GM12878 (cell line): ENCODE data around the gene PPP1R37. TPM values are rescaled to one million over a fixed set of nuclear protein-coding genes. Genes with fewer than 3 reads are reported as not detected.
A peak's percentile ranks its signal among the peaks of the same experiment; 100 is the strongest.

Experiments used
- CBX3 ChIP-seq: fragments of 200-600 bp; sonication (generic); IDR thresholded peaks from 2 replicates; pipeline ENCODE4 v1.6.1; 2016; ENCODE audit warnings: low read depth, borderline replicate concordance
- CREM ChIP-seq: IDR thresholded peaks from 2 replicates; pipeline ENCODE4 v1.6.1; 2014; ENCODE audit warnings: antibody characterized with exemption, low read depth
- CTCF ChIP-seq, 3 experiments: IDR thresholded peaks in 2 of 3; conservative IDR thresholded peaks in 1 of 3; 2 replicates each; pipeline ENCODE4 v1.5.1; 2011; ENCODE audit warnings: low read depth in 3 of 3, low read length in 3 of 3, mild to moderate bottlenecking in 3 of 3, control low read depth in 2 of 3, moderate library complexity in 2 of 3, inconsistent platforms in 1 of 3, mixed read lengths in 1 of 3; ENCODE audit not compliant: control insufficient read depth in 2 of 3, insufficient read depth in 1 of 3; ENCODE audit errors: extremely low read depth in 1 of 3
- ELK1 ChIP-seq: IDR thresholded peaks from 2 replicates; pipeline ENCODE4 v1.6.1; 2012; ENCODE audit warnings: low read depth, low read length, improper control_type of control experiment
- NFYA ChIP-seq: IDR thresholded peaks from 2 replicates; pipeline ENCODE4 v1.6.1; 2011; ENCODE audit warnings: low read depth, mild to moderate bottlenecking, low read length, improper control_type of control experiment, borderline replicate concordance
- NR2C1 ChIP-seq: fragments of 450-650 bp; IDR thresholded peaks from 2 replicates; pipeline ENCODE4 v1.6.1; 2017; ENCODE audit warnings: antibody characterized with exemption, mild to moderate bottlenecking, moderate library complexity
- PAX5 ChIP-seq: IDR thresholded peaks from 2 replicates; pipeline ENCODE4 v1.6.1; 2011; ENCODE audit warnings: low read depth, low read length, borderline replicate concordance
- PBX3 ChIP-seq: IDR thresholded peaks from 2 replicates; pipeline ENCODE4 v1.6.1; 2011; ENCODE audit warnings: mild to moderate bottlenecking, low read depth, low read length, moderate library complexity; ENCODE audit not compliant: insufficient replicate concordance
- POLR2AphosphoS2 ChIP-seq: IDR thresholded peaks from 2 replicates; pipeline ENCODE4 v1.6.1; 2011; ENCODE audit warnings: low read depth, mild to moderate bottlenecking, low read length, improper control_type of control experiment, moderate library complexity
- POLR2AphosphoS5 ChIP-seq: IDR thresholded peaks from 2 replicates; pipeline ENCODE4 v1.6.1; 2011; ENCODE audit warnings: mild to moderate bottlenecking, low read length, inconsistent platforms
- RB1 ChIP-seq: fragments of 450-650 bp; formaldehyde crosslinking; IDR thresholded peaks from 2 replicates; pipeline ENCODE4 v1.6.1; 2017; ENCODE audit warnings: mild to moderate bottlenecking, borderline replicate concordance
- RCOR1 ChIP-seq: conservative IDR thresholded peaks from 2 replicates; pipeline ENCODE4 v1.6.1; 2012; ENCODE audit warnings: low read depth, low read length, improper control_type of control experiment
- SIN3A ChIP-seq: IDR thresholded peaks from 2 replicates; pipeline ENCODE4 v1.6.1; 2012; ENCODE audit warnings: low read depth, low read length, improper control_type of control experiment
- SMC3 ChIP-seq: IDR thresholded peaks from 2 replicates; pipeline ENCODE4 v1.6.1; 2011; ENCODE audit warnings: low read length, improper control_type of control experiment, borderline replicate concordance
- SP1 ChIP-seq: IDR thresholded peaks from one replicate; pipeline ENCODE4 v1.6.1; 2011; ENCODE audit warnings: low read depth, low read length
- SUPT20H ChIP-seq: IDR thresholded peaks from 2 replicates; pipeline ENCODE4 v1.6.1; 2011; ENCODE audit warnings: low read depth, mild to moderate bottlenecking, low read length, moderate library complexity, borderline replicate concordance; ENCODE audit not compliant: control insufficient read depth
- ZBTB4 ChIP-seq: fragments of 450-650 bp; formaldehyde crosslinking; IDR thresholded peaks from 2 replicates; pipeline ENCODE4 v1.4.0; 2022; ENCODE audit warnings: mild to moderate bottlenecking, moderate library complexity
- ZBTB40 ChIP-seq: fragments of 450-650 bp; IDR thresholded peaks from 2 replicates; pipeline ENCODE4 v1.6.1; 2016; ENCODE audit warnings: mild to moderate bottlenecking, moderate library complexity, borderline replicate concordance
- polyA plus RNA-seq, 11 experiments: library from polyadenylated mRNA; depleted of rRNA in 4 of 11; unstranded in 6 of 11; stranded (reverse) in 5 of 11; fragments of >200 nt; fragmentation: Nextera tagmentation in 4 of 11; fragmentation: Illumina TruSeq in 1 of 11; extraction: Ambion mirVana in 4 of 11; extraction: Trizol in 1 of 11; gene quantifications; 1 replicate in 1 of 11; 2 replicates in 10 of 11; pipeline versions ENCODE4 v1.2.1 to v1.2.3, GENCODE V29; 2011 to 2016; ENCODE audit warnings: inconsistent platforms in 2 of 11, missing spikeins in 2 of 11, low read depth in 1 of 11
- total RNA-seq, 4 experiments: library from RNA; depleted of rRNA in 3 of 4; stranded (reverse); fragments of >200 nt in 3 of 4; fragmentation: Illumina TruSeq in 1 of 4; extraction: Trizol in 1 of 4; gene quantifications; 2 replicates each; pipeline versions ENCODE4 v1.2.1 to v1.2.3, GENCODE V29; 2013 to 2021

PPP1R37 gene
- total and polyA plus RNA-seq, 10 of the 15 experiments (the other 5 are each of a cell fraction or from before 2014, with no cell fraction given), result 0.09 to 21.3 (median 5.1) TPM; not detected in 1

GRCh38 chr19:45125975-45126493 lies 33.1 kb downstream of the PPP1R37 start (continued):
- TF ChIP-seq NFYA, result no peak
- no peak for TF ChIP-seq RCOR1
- TF ChIP-seq SP1, result peak; percentile 21
- no peak for TF ChIP-seq ELK1
- peak; percentile 69 for TF ChIP-seq SMC3
- TF ChIP-seq ZBTB4, result no peak
- TF ChIP-seq POLR2AphosphoS5, result no peak
- TF ChIP-seq ZBTB40, result no peak
- TF ChIP-seq CREM, result no peak
- no peak for TF ChIP-seq CBX3
- no peak for TF ChIP-seq POLR2AphosphoS2
- TF ChIP-seq PAX5, result peak; percentile 85
- no peak for TF ChIP-seq NR2C1
- TF ChIP-seq CTCF (IDR thresholded peaks at IDR 0.05 in 2 of 3, conservative IDR thresholded peaks at IDR 0.05 in 1 of 3; ENCODE audit: control insufficient read depth in 2 of 3, extremely low read depth in 1 of 3, insufficient read depth in 1 of 3, low read depth in 3 of 3, low read length in 3 of 3), result peak; percentile 79 to 93 (median 83)
- no peak for TF ChIP-seq PBX3
- TF ChIP-seq SUPT20H, result no peak
- no peak for TF ChIP-seq RB1
- TF ChIP-seq SIN3A, result no peak
